SK-N-MC (cell line): Measurements from ENCODE around the gene LSP1.

Experiments
- EZH2 ChIP-seq: fragments of 200-600 bp; sonication (generic); IDR thresholded peaks from one replicate; pipeline ENCODE4 v1.6.1; 2017; ENCODE audit warnings: antibody characterized with exemption
- FOXP2 ChIP-seq: optimal IDR thresholded peaks from 2 replicates; pipeline ENCODE3; 2011; ENCODE audit warnings: mild to moderate bottlenecking, moderate library complexity; ENCODE audit not compliant: insufficient read depth; ENCODE audit errors: extremely low read length, control extremely low read depth
- POLR2AphosphoS5 ChIP-seq: IDR thresholded peaks from 2 replicates; pipeline ENCODE4 v1.6.1; 2012; ENCODE audit warnings: mild to moderate bottlenecking, low read depth, low read length, borderline replicate concordance

DNA sequence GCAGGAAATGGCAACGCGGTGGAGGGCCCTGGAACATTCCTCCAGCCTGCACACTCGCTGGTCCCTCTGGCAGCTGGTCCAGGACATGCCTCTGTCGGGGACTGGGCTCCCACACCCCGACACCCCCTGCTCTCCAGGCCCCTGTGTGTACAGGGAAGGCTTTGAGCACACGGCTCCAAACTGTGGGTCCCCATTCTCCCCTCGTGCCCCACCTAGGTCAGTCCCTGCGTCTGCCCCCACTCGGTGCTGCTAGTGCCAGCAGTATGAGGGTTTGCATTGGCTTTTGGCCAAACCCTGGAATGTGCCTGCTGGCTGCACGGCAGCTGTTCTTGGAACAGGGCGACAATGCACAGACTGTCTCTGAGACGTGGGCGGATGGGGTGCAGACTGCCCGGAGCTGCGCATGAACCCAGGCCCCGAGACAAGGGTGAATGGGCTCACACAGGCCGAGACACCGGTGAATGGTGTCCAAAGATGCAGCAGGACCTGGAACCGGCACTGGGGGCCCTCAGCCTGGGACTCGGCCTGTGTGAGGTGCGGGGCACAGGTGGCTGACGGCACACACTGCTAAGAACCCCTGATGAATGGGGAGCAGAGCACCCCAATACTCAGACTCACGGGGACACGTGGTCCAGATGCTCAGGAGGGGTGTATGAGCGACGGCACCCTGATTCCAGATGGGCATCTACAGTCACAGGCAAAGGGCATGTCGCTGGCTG lies 25.6 kb upstream of the LSP1 start:
- no peak for TF ChIP-seq POLR2AphosphoS5
- TF ChIP-seq EZH2: no peak
- TF ChIP-seq FOXP2: no peak
